ENCODE measurements around the gene ZNF277.

The ZNF277 gene

DNA sequence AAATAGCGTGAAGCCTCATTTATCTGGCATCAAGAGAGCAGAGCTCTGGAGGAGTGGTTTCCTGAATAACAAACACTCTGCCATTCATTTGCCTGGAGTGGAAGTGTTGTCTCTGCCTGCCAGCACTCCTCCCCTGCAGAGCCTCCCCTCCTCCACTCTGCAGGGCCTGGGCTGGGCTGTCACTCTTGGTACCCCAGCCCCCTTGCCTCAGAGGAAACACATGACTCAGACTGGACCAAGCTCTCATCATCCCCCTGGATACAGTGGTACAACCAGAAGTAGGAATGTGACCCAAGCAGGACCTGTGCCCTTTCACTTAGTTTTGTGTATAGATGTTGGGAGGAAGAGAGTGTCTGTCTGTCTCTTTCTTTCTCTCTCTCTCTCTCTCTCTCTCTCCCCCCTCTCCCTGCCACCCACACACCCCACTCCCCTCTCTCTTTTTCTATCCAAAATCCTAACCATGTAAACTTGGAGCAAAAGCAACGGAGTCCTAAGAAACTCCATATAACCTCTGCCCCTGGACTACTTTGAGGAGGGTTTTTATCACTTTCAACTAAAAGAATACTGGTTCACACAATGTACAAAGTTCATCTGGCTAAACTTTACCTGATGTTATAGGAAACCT lies 44.2 kb upstream of the ZNF277 start:
- no peak overlapping the region for H3K4me3 ChIP-seq (ENCODE audit: low read depth, low read length)
- TF ChIP-seq CTCF (IDR thresholded peaks at IDR 0.05; ENCODE audit: borderline replicate concordance, insufficient read depth, low read depth, low read length): no peak

DNA sequence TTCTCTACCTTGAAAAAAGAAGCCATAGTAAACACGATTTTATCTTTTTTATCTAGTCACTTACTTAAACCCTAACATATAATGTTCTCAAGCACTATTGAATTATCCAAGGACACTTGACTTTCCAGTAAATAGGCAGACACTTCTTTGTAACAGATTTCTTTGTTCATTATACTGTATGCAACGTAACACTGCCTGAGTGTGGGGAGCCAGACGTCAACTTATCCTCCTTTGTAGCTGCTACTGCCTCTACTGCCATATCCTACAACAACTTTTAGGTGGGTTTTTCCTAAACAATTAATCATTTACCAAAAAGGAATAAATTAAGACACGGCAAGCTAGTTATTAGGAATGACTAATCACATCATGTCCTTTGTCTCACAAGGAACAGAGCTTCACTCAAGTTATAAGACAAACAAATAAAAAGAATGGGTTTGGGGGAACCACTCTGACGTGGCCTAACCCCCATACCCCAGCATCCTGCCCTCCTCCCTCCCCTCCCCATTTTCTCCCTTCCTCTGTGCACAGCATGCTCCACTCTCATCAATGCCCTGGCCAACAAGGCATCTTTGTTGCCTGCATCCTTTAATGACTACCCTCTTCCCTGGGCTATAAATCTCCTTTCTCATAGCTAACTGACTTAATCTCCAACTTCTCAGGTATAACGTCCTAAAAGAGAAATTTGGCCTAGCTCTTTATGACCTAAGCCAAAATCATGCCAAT lies 43.5 kb upstream of the ZNF277 start:
- H3K4me3 ChIP-seq (ENCODE audit: low read depth, low read length): no peak overlapping the region
- no peak for TF ChIP-seq CTCF (IDR thresholded peaks at IDR 0.05; ENCODE audit: borderline replicate concordance, insufficient read depth, low read depth, low read length)

DNA sequence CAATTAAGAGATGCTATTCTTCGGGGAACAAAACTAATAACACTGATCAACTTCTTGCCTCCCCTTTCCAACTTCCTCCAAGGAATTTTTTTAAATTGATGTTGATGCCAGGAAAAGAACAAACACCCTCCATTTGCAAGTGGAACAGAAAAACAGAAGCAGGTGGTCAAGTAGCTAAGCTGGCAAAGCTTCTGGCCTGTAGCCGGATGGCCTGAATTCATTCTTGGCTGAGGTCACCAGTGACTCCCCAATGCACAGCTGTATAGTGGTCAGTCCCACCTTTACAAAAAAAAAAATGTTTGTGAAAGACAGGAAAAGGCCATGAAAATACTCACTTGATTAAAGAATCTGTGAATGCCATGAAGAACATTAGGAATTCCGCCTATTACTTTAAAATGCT lies 39.3 kb upstream of the ZNF277 start:
- TF ChIP-seq CTCF (IDR thresholded peaks at IDR 0.05; ENCODE audit: borderline replicate concordance, insufficient read depth, low read depth, low read length): no peak
- H3K4me3 ChIP-seq (ENCODE audit: low read depth, low read length): no peak overlapping the region

DNA sequence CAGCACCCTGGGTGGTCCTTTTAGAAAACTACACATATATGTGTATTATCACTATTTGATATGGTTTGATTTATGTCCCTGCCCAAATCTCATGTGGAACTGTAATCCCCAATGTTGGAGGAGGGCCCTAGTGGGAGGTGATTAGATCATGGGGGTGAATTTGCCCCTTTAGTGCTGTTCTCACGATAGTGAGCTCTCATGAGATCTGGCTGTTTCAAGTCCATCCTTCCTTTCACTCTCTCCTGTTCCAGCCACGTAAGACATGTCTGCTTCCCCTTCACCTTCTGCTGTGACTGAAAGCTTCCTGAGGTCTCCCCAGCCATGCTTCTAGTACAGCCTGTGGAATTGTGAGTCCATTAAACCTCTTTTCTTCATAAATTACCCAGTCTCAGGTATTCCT lies 37.6 kb upstream of the ZNF277 start:
- no peak for TF ChIP-seq CTCF (IDR thresholded peaks at IDR 0.05; ENCODE audit: borderline replicate concordance, insufficient read depth, low read depth, low read length)

GRCh38 chr7:112171673-112172072 lies 34.8 kb upstream of the ZNF277 start:
- no peak overlapping the region for H3K4me3 ChIP-seq (ENCODE audit: low read depth, low read length)
- TF ChIP-seq CTCF (IDR thresholded peaks at IDR 0.05; ENCODE audit: borderline replicate concordance, insufficient read depth, low read depth, low read length): no peak

More for the DNA sequence above, 37.6 kb upstream of the ZNF277 start:
- no peak overlapping the region for H3K4me3 ChIP-seq (ENCODE audit: low read depth, low read length)

DNA sequence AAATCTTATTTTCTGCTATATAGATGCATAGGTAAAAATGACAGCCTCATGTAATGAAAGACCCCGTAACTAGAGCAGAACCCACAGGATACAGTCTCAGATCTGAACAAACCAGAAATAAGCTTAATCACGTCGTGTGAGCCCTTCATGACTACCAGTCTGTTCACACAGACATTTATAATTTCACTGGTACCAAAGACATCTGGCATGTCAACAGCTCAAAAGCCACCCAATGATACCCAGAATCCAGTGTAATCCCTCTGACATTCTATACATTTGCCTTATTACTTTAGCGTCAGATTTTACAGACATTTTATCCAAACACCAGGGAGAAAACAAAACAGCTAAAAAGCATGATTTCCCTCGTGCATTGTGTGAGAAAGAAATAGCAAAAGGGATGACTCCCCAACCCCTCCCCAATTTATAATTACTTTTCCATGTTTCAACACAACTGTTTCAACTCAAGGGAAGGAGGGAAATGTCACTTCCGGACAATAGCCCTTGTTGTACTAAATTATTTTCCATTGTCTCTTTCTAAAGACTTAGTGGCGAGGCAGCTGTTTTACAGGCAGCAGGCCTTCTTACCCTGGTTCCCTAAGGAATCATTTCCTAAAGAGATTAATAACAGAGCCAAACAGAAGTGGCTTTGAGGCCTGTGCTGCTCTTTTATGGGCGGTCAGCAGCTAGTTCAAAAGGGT lies 33.5 kb upstream of the ZNF277 start:
- TF ChIP-seq CTCF (IDR thresholded peaks at IDR 0.05; ENCODE audit: borderline replicate concordance, insufficient read depth, low read depth, low read length): no peak
- no peak overlapping the region for H3K4me3 ChIP-seq (ENCODE audit: low read depth, low read length)
